GM12878 (cell line): Measurements from ENCODE around the gene INCA1.

Experiments used
- EP300 ChIP-seq, 2 experiments: fragments of 150-350 bp in 1 of 2; IDR thresholded peaks; 2 replicates each; pipeline ENCODE4 v1.6.1; 2011 to 2012; ENCODE audit warnings: low read depth in 2 of 2, low read length in 2 of 2, borderline replicate concordance in 1 of 2, improper control_type of control experiment in 1 of 2, inconsistent platforms in 1 of 2; ENCODE audit not compliant: control insufficient read depth in 1 of 2
- EZH2 ChIP-seq: IDR thresholded peaks from 2 replicates; pipeline ENCODE4 v1.6.1; 2012; ENCODE audit warnings: low read depth, mild to moderate bottlenecking, control low read depth, inconsistent platforms, low read length, borderline replicate concordance; ENCODE audit not compliant: control insufficient read depth
- FOS ChIP-seq: IDR thresholded peaks from 3 replicates; pipeline ENCODE4 v1.6.1; 2011; ENCODE audit warnings: borderline replicate concordance; ENCODE audit not compliant: insufficient read length; ENCODE audit errors: extremely low read depth
- FOXM1 ChIP-seq: IDR thresholded peaks from 2 replicates; pipeline ENCODE4 v1.6.1; 2012; ENCODE audit warnings: low read depth, mild to moderate bottlenecking, inconsistent platforms, low read length, moderate library complexity
- MYB ChIP-seq: fragments of 150-350 bp; IDR thresholded peaks from 2 replicates; pipeline ENCODE4 v1.6.1; 2014; ENCODE audit warnings: mild to moderate bottlenecking, low read depth, low read length, borderline replicate concordance
- POLR2AphosphoS5 ChIP-seq: IDR thresholded peaks from 2 replicates; pipeline ENCODE4 v1.6.1; 2011; ENCODE audit warnings: mild to moderate bottlenecking, low read length, inconsistent platforms
- RAD21 ChIP-seq: IDR thresholded peaks from 2 replicates; pipeline ENCODE4 v1.6.1; 2011; ENCODE audit warnings: mild to moderate bottlenecking, low read depth, low read length, moderate library complexity; ENCODE audit not compliant: insufficient read depth
- SMC3 ChIP-seq: IDR thresholded peaks from 2 replicates; pipeline ENCODE4 v1.6.1; 2011; ENCODE audit warnings: low read length, improper control_type of control experiment, borderline replicate concordance
- TF ChIP-seq, protein P1 (sequence below): IDR thresholded peaks from 2 replicates; pipeline ENCODE4 v1.6.1; 2011; ENCODE audit warnings: borderline replicate concordance, low read depth, mild to moderate bottlenecking, moderate library complexity, mixed read lengths, low read length; ENCODE audit not compliant: insufficient read depth; ENCODE audit errors: extremely low read length
- TF ChIP-seq, protein P2 (sequence below): IDR thresholded peaks from 2 replicates; pipeline ENCODE4 v1.6.1; 2011; ENCODE audit warnings: mild to moderate bottlenecking, low read depth, low read length, moderate library complexity; ENCODE audit not compliant: insufficient replicate concordance
- TF ChIP-seq, protein P3 (sequence below), 3 experiments: IDR thresholded peaks in 2 of 3; conservative IDR thresholded peaks in 1 of 3; 2 replicates each; pipeline ENCODE4 v1.5.1; 2011; ENCODE audit warnings: low read depth in 3 of 3, low read length in 3 of 3, mild to moderate bottlenecking in 3 of 3, control low read depth in 2 of 3, moderate library complexity in 2 of 3, inconsistent platforms in 1 of 3, mixed read lengths in 1 of 3; ENCODE audit not compliant: control insufficient read depth in 2 of 3, insufficient read depth in 1 of 3; ENCODE audit errors: extremely low read depth in 1 of 3

DNA sequence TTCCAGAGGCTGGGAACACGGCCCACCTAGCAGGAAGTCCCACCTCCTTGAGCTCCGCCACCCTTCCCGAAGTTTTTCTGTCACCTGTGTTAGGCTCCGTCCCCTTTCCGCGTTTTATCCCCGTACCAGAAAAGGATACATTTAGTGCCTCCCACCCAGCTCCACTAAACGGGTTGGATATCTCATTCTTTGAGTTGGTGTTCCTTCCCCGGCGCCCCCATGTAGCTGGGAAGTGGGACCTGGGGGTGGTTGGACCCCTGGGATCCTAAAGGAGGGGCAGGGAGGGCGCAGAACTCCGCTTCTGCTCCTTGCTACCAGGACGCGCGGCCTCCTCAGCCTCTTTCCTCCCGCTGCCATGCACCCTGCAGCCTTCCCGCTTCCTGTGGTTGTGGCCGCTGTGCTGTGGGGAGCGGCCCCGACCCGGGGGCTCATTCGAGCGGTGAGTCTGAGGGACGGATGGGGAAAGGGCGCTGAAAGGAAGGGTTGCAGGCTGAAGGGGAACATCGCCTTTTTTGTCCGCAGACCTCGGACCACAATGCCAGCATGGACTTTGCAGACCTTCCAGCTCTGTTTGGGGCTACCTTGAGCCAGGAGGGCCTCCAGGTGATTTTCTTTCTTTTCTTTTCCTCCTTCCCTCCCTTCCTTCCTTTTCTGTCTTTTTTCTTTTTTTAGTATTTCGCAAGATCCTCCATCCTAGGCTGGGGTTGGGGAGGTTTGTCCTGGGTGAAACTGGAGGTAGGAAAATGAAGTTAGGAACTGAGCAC is 56.6 kb downstream of the INCA1 start:
- TF ChIP-seq, protein P1, sequence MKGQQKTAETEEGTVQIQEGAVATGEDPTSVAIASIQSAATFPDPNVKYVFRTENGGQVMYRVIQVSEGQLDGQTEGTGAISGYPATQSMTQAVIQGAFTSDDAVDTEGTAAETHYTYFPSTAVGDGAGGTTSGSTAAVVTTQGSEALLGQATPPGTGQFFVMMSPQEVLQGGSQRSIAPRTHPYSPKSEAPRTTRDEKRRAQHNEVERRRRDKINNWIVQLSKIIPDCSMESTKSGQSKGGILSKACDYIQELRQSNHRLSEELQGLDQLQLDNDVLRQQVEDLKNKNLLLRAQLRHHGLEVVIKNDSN: no peak
- TF ChIP-seq, protein P2, sequence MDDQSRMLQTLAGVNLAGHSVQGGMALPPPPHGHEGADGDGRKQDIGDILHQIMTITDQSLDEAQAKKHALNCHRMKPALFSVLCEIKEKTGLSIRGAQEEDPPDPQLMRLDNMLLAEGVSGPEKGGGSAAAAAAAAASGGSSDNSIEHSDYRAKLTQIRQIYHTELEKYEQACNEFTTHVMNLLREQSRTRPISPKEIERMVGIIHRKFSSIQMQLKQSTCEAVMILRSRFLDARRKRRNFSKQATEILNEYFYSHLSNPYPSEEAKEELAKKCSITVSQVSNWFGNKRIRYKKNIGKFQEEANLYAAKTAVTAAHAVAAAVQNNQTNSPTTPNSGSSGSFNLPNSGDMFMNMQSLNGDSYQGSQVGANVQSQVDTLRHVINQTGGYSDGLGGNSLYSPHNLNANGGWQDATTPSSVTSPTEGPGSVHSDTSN: no peak
- TF ChIP-seq, protein P3, sequence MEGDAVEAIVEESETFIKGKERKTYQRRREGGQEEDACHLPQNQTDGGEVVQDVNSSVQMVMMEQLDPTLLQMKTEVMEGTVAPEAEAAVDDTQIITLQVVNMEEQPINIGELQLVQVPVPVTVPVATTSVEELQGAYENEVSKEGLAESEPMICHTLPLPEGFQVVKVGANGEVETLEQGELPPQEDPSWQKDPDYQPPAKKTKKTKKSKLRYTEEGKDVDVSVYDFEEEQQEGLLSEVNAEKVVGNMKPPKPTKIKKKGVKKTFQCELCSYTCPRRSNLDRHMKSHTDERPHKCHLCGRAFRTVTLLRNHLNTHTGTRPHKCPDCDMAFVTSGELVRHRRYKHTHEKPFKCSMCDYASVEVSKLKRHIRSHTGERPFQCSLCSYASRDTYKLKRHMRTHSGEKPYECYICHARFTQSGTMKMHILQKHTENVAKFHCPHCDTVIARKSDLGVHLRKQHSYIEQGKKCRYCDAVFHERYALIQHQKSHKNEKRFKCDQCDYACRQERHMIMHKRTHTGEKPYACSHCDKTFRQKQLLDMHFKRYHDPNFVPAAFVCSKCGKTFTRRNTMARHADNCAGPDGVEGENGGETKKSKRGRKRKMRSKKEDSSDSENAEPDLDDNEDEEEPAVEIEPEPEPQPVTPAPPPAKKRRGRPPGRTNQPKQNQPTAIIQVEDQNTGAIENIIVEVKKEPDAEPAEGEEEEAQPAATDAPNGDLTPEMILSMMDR (IDR thresholded peaks at IDR 0.05 in 2 of 3, conservative IDR thresholded peaks at IDR 0.05 in 1 of 3; ENCODE audit: control insufficient read depth in 2 of 3, extremely low read depth in 1 of 3, insufficient read depth in 1 of 3, low read depth in 3 of 3, low read length in 3 of 3): no peak
- TF ChIP-seq EZH2 (no peak), FOXM1 (no peak), RAD21 (no peak), POLR2AphosphoS5 (peak; percentile 15; the same call in 1 of the 2 replicates), SMC3 (no peak), FOS (no peak), EP300 (IDR thresholded peaks at IDR 0.05; ENCODE audit: borderline replicate concordance in 1 of 2, control insufficient read depth in 1 of 2, low read depth in 2 of 2, low read length in 2 of 2) (no peak), MYB (no peak)
